ENCODE data around the gene C10orf105.

DNA sequence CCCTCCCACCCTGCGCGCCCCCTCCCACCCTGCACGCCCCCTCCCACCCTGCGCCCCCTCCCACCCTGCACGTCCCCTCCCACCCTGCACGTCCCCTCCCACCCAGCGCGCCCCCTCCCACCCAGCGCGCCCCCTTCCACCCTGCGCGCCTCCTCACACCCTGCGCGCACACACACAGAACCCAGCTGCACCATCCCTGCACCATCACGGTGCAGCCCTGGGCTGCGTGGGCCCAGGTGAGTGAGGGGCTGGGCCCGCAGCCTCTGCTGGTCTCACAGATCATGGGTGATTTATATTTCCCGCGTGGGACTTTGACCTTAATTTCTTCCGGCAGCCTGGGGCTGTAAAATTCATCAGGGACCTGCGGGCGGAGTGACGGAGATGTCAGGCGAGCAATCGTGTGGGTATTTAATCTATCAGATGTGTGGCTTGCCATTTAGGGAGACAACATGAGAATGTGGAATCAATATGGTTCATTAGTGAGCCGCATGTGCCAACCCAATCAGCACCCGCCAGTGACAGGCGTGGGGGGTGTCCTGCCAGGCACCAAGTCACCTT lies 57.7 kb downstream of the C10orf105 start:
- TF ChIP-seq, protein P1, sequence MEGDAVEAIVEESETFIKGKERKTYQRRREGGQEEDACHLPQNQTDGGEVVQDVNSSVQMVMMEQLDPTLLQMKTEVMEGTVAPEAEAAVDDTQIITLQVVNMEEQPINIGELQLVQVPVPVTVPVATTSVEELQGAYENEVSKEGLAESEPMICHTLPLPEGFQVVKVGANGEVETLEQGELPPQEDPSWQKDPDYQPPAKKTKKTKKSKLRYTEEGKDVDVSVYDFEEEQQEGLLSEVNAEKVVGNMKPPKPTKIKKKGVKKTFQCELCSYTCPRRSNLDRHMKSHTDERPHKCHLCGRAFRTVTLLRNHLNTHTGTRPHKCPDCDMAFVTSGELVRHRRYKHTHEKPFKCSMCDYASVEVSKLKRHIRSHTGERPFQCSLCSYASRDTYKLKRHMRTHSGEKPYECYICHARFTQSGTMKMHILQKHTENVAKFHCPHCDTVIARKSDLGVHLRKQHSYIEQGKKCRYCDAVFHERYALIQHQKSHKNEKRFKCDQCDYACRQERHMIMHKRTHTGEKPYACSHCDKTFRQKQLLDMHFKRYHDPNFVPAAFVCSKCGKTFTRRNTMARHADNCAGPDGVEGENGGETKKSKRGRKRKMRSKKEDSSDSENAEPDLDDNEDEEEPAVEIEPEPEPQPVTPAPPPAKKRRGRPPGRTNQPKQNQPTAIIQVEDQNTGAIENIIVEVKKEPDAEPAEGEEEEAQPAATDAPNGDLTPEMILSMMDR (conservative IDR thresholded peaks at IDR 0.05; ENCODE audit: low read length), result no peak
- no peak for TF ChIP-seq EZH2phosphoT487 (IDR thresholded peaks at IDR 0.05; ENCODE audit: borderline replicate concordance, low read depth, low read length)

All from OCI-LY7 (cell line).